Measurements from ENCODE around the gene PPP4R1.

GRCh38 chr18:9661564-9661963 lies 47.2 kb upstream of the PPP4R1 start:
- TF ChIP-seq CTCF (IDR thresholded peaks at IDR 0.05) (no peak), POLR2A (IDR thresholded peaks at IDR 0.05) (no peak)
